ENCODE data around the gene ABTB2. TPM values are rescaled to one million over a fixed set of nuclear protein-coding genes. Genes with fewer than 3 reads are reported as not detected.

Gene ABTB2
- total and polyA plus RNA-seq, 10 of the 15 experiments (the other 5 are each of a cell fraction or from before 2014, with no cell fraction given): 0.13 to 2.1 (median 0.72) TPM

DNA sequence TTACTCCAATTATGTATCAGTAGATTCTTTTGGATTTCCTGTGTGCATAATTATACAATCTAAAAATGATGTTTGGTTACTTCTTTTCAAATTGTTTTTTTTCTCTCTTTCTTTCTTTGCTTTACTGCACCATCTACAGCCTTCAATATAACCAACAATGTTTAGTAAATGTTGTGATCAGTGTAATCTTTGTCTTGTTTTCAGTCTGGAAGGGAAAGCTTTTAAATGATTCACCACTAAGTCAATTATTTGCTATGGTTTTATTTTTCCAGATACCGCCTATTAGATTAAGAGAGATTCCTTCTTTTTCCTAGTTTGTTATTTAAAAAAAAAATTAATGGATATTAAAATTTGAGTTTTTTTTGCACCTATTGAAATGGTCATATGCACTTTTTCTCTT lies 29.8 kb upstream of the ABTB2 start:
- Histone ChIP-seq H3K4me1 (ENCODE audit: control insufficient read depth, insufficient read depth, low read length) (no peaks in the 10 kb centered on the region), H3K9ac (ENCODE audit: control insufficient read depth, insufficient read depth, low read length) (no peak overlapping the region), H3K9me3 (replicated peaks; ENCODE audit: control insufficient read depth, insufficient read depth, low read length) (no peaks in the 10 kb centered on the region), H3K27ac (ENCODE audit: control insufficient read depth, insufficient read depth) (no peak overlapping the region), H2AFZ (ENCODE audit: control insufficient read depth, low read depth, low read length) (no peak overlapping the region), H3K36me3 (ENCODE audit: control insufficient read depth in 2 of 2, insufficient read depth in 2 of 2, low read length in 1 of 2) (no peaks in the 10 kb centered on the region), H3K4me3 (no peak overlapping the region), H3K79me2 (ENCODE audit: control insufficient read depth, insufficient read depth, low read length) (no peaks in the 10 kb centered on the region), H4K20me1 (ENCODE audit: control insufficient read depth, insufficient read depth) (no peaks in the 10 kb centered on the region), H3K4me2 (ENCODE audit: control insufficient read depth, insufficient read depth) (no peak overlapping the region), H3K27me3 (replicated peaks in 1 of 2; ENCODE audit: control insufficient read depth in 2 of 2, insufficient read depth in 2 of 2, low read length in 1 of 2) (no peaks in the 10 kb centered on the region)
- DNase-seq (ENCODE audit: low read depth, low spot score): no peak
- ChIA-PET POLR2A (no interaction called here), SMC1A (ENCODE audit: uncharacterized antibody, unreplicated experiment) (no interaction called here), CTCF (no interaction called here), RAD21 (ENCODE audit: unreplicated experiment) (no interaction called here)
- in situ Hi-C loops (cut with MboI): no loop called here
- FAIRE-seq: no peak
- intact Hi-C loops (cut with micrococcal nuclease; ENCODE audit: unreplicated experiment): no loop called here
- TF ChIP-seq, protein P1, sequence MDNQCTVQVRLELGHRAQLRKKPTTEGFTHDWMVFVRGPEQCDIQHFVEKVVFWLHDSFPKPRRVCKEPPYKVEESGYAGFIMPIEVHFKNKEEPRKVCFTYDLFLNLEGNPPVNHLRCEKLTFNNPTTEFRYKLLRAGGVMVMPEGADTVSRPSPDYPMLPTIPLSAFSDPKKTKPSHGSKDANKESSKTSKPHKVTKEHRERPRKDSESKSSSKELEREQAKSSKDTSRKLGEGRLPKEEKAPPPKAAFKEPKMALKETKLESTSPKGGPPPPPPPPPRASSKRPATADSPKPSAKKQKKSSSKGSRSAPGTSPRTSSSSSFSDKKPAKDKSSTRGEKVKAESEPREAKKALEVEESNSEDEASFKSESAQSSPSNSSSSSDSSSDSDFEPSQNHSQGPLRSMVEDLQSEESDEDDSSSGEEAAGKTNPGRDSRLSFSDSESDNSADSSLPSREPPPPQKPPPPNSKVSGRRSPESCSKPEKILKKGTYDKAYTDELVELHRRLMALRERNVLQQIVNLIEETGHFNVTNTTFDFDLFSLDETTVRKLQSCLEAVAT (IDR thresholded peaks at IDR 0.05): no peak
- TF ChIP-seq CEBPB (IDR thresholded peaks at IDR 0.05; ENCODE audit: borderline replicate concordance in 1 of 2, low read depth in 2 of 2, low read length in 2 of 2) (no peak), ZSCAN29 (IDR thresholded peaks at IDR 0.05) (no peak), MYC (IDR thresholded peaks at IDR 0.05; ENCODE audit: insufficient read depth, insufficient read length, insufficient replicate concordance, low read length, severe bottlenecking) (no peak), RB1 (IDR thresholded peaks at IDR 0.05; ENCODE audit: borderline replicate concordance) (no peak), ZNF207 (IDR thresholded peaks at IDR 0.05; ENCODE audit: borderline replicate concordance) (no peak), BHLHE40 (IDR thresholded peaks at IDR 0.05; ENCODE audit: borderline replicate concordance in 1 of 2, low read depth in 2 of 2, low read length in 1 of 2) (no peak), RBBP5 (conservative IDR thresholded peaks at IDR 0.05) (no peak), ZNF217 (IDR thresholded peaks at IDR 0.05) (no peak), SREBF1 (IDR thresholded peaks at IDR 0.05; ENCODE audit: low read length) (no peak), CHD1 (IDR thresholded peaks at IDR 0.05; ENCODE audit: low read depth, low read length) (no peak), NR2C1 (IDR thresholded peaks at IDR 0.05) (no peak), NFXL1 (IDR thresholded peaks at IDR 0.05; ENCODE audit: borderline replicate concordance) (no peak), MTA3 (IDR thresholded peaks at IDR 0.05; ENCODE audit: borderline replicate concordance, low read length) (no peak)
- TF ChIP-seq, protein P2, sequence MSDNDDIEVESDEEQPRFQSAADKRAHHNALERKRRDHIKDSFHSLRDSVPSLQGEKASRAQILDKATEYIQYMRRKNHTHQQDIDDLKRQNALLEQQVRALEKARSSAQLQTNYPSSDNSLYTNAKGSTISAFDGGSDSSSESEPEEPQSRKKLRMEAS (IDR thresholded peaks at IDR 0.05; ENCODE audit: low read depth, low read length): no peak
- TF ChIP-seq, protein P3, sequence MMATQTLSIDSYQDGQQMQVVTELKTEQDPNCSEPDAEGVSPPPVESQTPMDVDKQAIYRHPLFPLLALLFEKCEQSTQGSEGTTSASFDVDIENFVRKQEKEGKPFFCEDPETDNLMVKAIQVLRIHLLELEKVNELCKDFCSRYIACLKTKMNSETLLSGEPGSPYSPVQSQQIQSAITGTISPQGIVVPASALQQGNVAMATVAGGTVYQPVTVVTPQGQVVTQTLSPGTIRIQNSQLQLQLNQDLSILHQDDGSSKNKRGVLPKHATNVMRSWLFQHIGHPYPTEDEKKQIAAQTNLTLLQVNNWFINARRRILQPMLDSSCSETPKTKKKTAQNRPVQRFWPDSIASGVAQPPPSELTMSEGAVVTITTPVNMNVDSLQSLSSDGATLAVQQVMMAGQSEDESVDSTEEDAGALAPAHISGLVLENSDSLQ (IDR thresholded peaks at IDR 0.05): no peak
- TF ChIP-seq, protein P4, sequence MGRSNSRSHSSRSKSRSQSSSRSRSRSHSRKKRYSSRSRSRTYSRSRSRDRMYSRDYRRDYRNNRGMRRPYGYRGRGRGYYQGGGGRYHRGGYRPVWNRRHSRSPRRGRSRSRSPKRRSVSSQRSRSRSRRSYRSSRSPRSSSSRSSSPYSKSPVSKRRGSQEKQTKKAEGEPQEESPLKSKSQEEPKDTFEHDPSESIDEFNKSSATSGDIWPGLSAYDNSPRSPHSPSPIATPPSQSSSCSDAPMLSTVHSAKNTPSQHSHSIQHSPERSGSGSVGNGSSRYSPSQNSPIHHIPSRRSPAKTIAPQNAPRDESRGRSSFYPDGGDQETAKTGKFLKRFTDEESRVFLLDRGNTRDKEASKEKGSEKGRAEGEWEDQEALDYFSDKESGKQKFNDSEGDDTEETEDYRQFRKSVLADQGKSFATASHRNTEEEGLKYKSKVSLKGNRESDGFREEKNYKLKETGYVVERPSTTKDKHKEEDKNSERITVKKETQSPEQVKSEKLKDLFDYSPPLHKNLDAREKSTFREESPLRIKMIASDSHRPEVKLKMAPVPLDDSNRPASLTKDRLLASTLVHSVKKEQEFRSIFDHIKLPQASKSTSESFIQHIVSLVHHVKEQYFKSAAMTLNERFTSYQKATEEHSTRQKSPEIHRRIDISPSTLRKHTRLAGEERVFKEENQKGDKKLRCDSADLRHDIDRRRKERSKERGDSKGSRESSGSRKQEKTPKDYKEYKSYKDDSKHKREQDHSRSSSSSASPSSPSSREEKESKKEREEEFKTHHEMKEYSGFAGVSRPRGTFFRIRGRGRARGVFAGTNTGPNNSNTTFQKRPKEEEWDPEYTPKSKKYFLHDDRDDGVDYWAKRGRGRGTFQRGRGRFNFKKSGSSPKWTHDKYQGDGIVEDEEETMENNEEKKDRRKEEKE (IDR thresholded peaks at IDR 0.05): no peak
- no TSS peak for BruUV-seq (replicated peaks)
- ATAC-seq: no peak
- WGBS (ENCODE audit: insufficient coverage, insufficient replicate concordance, low lambda C conversion rate, missing lambda C conversion rate): 95% methylated on average over 1 of the region's 1 CpG
